M059J (cell line): ENCODE data around the gene LHX3. TPM values are rescaled to one million over a fixed set of nuclear protein-coding genes. Genes with fewer than 3 reads are reported as not detected.

Experiments used
- DNase-seq: peaks from one replicate; pipeline ENCODE4 v3.0.0-alpha.2; 2012; ENCODE audit warnings: low read depth
- total RNA-seq: library from RNA; depleted of rRNA; stranded (reverse); fragments of >200 nt; shearing (Covaris generic); gene quantifications from 2 replicates; pipeline ENCODE4 v1.2.3, GENCODE V29; 2014

LHX3 gene
- total RNA-seq, 1 experiment from 2014 or later: not detected

GRCh38 chr9:136226680-136227407 lies 21.9 kb upstream of the LHX3 start:
- no peak for DNase-seq

- peak; percentile 30 for DNase-seq
Measured at GRCh38 chr9:136225748-136226679, 21.1 kb upstream of the LHX3 start.

- DNase-seq: no peak
Measured at GRCh38 chr9:136225366-136225747, 20.4 kb upstream of the LHX3 start.

- no peak for DNase-seq
Measured at GRCh38 chr9:136223871-136224640, 19.1 kb upstream of the LHX3 start.

GRCh38 chr9:136222906-136223285 lies 18.0 kb upstream of the LHX3 start:
- no peak for DNase-seq

- DNase-seq: no peak
Measured at GRCh38 chr9:136222166-136222905, 17.4 kb upstream of the LHX3 start.

GRCh38 chr9:136220017-136220729 lies 15.2 kb upstream of the LHX3 start:
- peak; percentile 87 for DNase-seq

- peak; percentile 91 for DNase-seq
Measured at GRCh38 chr9:136219276-136219675, 14.3 kb upstream of the LHX3 start.

GRCh38 chr9:136218673-136219072 lies 13.7 kb upstream of the LHX3 start:
- DNase-seq: no peak

GRCh38 chr9:136218271-136218670 lies 13.3 kb upstream of the LHX3 start:
- no peak for DNase-seq

GRCh38 chr9:136216541-136217244 lies 11.8 kb upstream of the LHX3 start:
- no peak for DNase-seq

- no peak for DNase-seq
Measured at GRCh38 chr9:136213733-136214132, 8.8 kb upstream of the LHX3 start.

- no peak for DNase-seq
Measured at GRCh38 chr9:136212345-136212950, 7.5 kb upstream of the LHX3 start.

GRCh38 chr9:136211441-136212344 lies 6.8 kb upstream of the LHX3 start:
- DNase-seq: no peak

- DNase-seq: no peak
Measured at GRCh38 chr9:136211006-136211405, 6.1 kb upstream of the LHX3 start.

- DNase-seq: no peak
Measured at GRCh38 chr9:136210276-136210675, 5.3 kb upstream of the LHX3 start.

- DNase-seq: no peak
Measured at GRCh38 chr9:136209786-136210185, 4.9 kb upstream of the LHX3 start.

- DNase-seq: no peak
Measured at GRCh38 chr9:136209232-136209631, 4.3 kb upstream of the LHX3 start.

GRCh38 chr9:136208675-136209074 lies 3.7 kb upstream of the LHX3 start:
- DNase-seq: no peak
